Small intestine (tissue), 7 donors: ENCODE measurements around the gene SGPL1. TPM values are rescaled to one million over a fixed set of nuclear protein-coding genes. Genes with fewer than 3 reads are reported as not detected.

ENCODE experiments used
- DNase-seq, 2 donors: peaks; one replicate each; pipeline versions ENCODE4 v3.0.0 to v3.0.0-alpha.2; 2013
- FAIRE-seq: peaks from 2 replicates; lab custom pipeline; 2012; peaks lifted over from hg19 to GRCh38; lab: Jason Lieb, UNC
- H3K27ac ChIP-seq, 3 donors: one replicate each; pipeline ENCODE4 v1.5.1; 2013; ENCODE audit warnings: low read length in 2 of 3, mild to moderate bottlenecking in 2 of 3, control low read depth in 1 of 3, inconsistent platforms in 1 of 3, low read depth in 1 of 3, moderate library complexity in 1 of 3
- H3K27me3 ChIP-seq, 3 donors: one replicate each; pipeline ENCODE4 v1.6.1; 2013; ENCODE audit warnings: low read length in 3 of 3, inconsistent platforms in 1 of 3; ENCODE audit not compliant: control insufficient read depth in 3 of 3, insufficient read depth in 3 of 3
- H3K36me3 ChIP-seq, 3 donors: one replicate each; pipeline ENCODE4 v1.6.1; 2013; ENCODE audit warnings: low read length in 3 of 3, inconsistent platforms in 1 of 3, low read depth in 1 of 3, mild to moderate bottlenecking in 1 of 3, moderate library complexity in 1 of 3; ENCODE audit not compliant: control insufficient read depth in 3 of 3, insufficient read depth in 2 of 3
- H3K4me1 ChIP-seq, 3 donors: one replicate each; pipeline ENCODE4 v1.6.1; 2013; ENCODE audit warnings: low read length in 2 of 3, inconsistent platforms in 1 of 3, low read depth in 1 of 3, mild to moderate bottlenecking in 1 of 3, moderate library complexity in 1 of 3; ENCODE audit not compliant: control insufficient read depth in 3 of 3, insufficient read depth in 2 of 3
- H3K4me3 ChIP-seq, 3 donors: one replicate each; pipeline ENCODE4 v1.5.1; 2013; ENCODE audit warnings: low read length in 3 of 3, control low read depth in 1 of 3, inconsistent platforms in 1 of 3, low read depth in 1 of 3, mild to moderate bottlenecking in 1 of 3, moderate library complexity in 1 of 3
- H3K9me3 ChIP-seq, 2 donors: one replicate each; pipeline ENCODE4 v1.6.1; 2013; ENCODE audit warnings: low read depth in 1 of 2, low read length in 1 of 2; ENCODE audit not compliant: control insufficient read depth in 2 of 2, insufficient read depth in 1 of 2
- WGBS, 3 donors: extraction: QIAGEN DNeasy Blood & Tissue Kit; methylation state at CpG; one replicate each; pipeline ENCODE4 v1.1.7; 2013; 5-methylcytosine and 5-hydroxymethylcytosine counted together
- polyA plus RNA-seq, 4 donors: library from polyadenylated mRNA; stranded (reverse) in 3 of 4; unstranded in 1 of 4; fragments of 200-250 nt in 3 of 4; fragments of 120-200 nt in 1 of 4; gene quantifications; one replicate each; pipeline versions ENCODE4 v1.2.1 to v1.2.3, GENCODE V29; 2013
- donor health status: healthy with polysubstance abuse.
- donor health status: control.
- donor health status: control.
- donor health status: Bipolar disorder and iron deficiency.
- donor health status: healthy.

Gene SGPL1
- polyA plus RNA-seq, 4 donors, result 10.0 to 49.3 (median 16.4) TPM

DNA sequence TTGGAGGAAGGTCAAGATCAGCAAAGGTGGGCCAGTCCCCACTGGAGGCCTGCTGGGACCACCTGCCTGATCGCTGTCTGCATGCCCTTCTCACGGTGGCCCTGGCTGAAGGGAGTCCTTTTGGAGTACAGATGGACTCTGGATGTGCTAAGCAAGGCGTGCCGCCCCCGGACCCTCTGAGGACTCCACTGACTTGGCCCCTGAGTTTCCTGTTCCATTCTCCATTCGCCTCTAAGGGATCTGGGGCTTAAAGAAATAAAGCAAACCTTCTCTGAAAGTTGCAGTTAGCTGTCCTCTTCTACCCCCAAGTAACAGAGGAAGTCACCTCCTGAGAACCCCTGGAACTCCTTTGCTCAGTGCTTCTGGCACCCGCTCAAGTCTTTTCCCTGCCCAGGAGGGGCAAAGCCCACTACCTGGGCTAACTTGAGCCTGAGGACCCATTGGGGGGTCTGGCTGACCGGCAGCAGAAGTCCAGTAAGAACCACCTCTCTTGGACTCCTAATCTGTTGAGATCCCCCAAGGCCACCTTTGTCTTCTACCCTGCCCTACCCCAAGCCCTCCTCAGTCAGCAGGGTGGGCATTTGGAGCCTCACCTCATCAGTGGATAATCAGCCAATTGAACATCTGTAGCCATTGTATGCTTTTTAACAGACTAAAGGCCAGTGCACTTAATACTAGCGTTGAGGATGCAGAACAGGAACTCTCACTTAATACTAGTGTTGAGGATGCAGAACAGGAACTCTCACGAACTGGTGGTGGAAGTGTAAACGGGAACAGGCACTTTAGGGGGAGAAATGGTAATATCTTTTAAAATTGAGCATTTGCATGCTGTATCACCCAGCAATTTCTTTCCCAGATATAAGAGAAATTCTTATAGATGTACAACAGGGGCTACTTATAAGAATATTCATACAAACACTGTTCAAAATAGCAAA is 32.7 kb upstream of the SGPL1 start:
- no peak overlapping the region for H3K27ac ChIP-seq
- peaks cover 0 to 25% (median 0%) of the 10 kb centered on the region in 3 donors for H3K4me1 ChIP-seq
- H3K9me3 ChIP-seq, result no peaks in the 10 kb centered on the region
- no peaks in the 10 kb centered on the region for H3K36me3 ChIP-seq
- no peak overlapping the region for H3K4me3 ChIP-seq
- WGBS, 3 donors, result 77 to 82% (median 81%) methylated on average over 11 of the region's 11 CpGs
- no peak for FAIRE-seq
- H3K27me3 ChIP-seq, result no peaks in the 10 kb centered on the region
- DNase-seq, result no peak

DNA sequence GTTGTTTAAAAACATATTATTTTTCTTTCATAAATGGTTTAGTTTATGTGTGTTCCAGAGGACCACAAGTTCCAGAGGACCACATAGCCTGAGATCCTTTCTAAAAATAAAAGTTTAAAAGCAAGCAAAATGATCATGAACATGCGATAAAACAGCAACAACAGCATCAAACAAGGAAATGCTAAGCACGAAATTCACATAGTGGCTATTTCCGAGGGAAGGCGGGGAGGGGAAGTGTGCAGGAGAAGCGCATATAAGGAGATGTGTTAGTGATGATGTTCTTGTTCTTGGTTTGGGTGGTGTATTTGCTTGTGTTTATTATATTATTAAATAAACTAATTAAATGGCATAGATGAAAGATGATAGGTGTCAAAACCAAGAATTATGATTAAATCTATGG is 31.7 kb upstream of the SGPL1 start:
- H3K27ac ChIP-seq, result no peak overlapping the region
- peaks cover 0 to 15% (median 0%) of the 10 kb centered on the region in 3 donors for H3K4me1 ChIP-seq
- H3K9me3 ChIP-seq, result no peaks in the 10 kb centered on the region
- H3K36me3 ChIP-seq, result no peaks in the 10 kb centered on the region
- H3K27me3 ChIP-seq, result no peaks in the 10 kb centered on the region
- no peak for FAIRE-seq
- no peak overlapping the region for H3K4me3 ChIP-seq
- no peak for DNase-seq
- 63 to 72% (median 66%) methylated on average over 5 of the region's 5 CpGs for WGBS, 3 donors

DNA sequence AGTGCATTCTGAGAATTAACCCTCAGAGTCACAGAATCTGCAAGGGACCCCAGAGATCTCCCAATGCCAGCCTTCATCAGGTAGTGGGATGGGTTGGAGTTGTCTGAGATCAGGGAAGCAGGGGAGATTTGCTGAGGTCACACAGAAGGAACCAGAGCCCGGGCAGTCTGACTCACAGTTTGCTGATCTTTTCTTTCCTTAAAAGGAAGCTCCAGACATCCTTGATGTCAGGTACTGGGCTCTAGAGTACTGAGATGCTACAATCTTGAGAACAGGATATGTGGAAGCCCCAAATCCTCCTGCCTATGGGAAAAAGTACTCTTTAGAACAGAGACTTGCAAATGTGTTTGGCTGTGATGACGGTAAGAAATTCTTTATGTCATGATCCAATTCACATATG is 31.3 kb upstream of the SGPL1 start:
- DNase-seq, result no peak
- no peaks in the 10 kb centered on the region for H3K9me3 ChIP-seq
- peaks cover 0 to 11% (median 0%) of the 10 kb centered on the region in 3 donors for H3K4me1 ChIP-seq
- no peak overlapping the region for H3K4me3 ChIP-seq
- no peaks in the 10 kb centered on the region for H3K27me3 ChIP-seq
- no peak for FAIRE-seq
- no peaks in the 10 kb centered on the region for H3K36me3 ChIP-seq
- WGBS, 3 donors, result 47 to 73% (median 73%) methylated on average over 2 of the region's 2 CpGs
- H3K27ac ChIP-seq, result no peak overlapping the region

DNA sequence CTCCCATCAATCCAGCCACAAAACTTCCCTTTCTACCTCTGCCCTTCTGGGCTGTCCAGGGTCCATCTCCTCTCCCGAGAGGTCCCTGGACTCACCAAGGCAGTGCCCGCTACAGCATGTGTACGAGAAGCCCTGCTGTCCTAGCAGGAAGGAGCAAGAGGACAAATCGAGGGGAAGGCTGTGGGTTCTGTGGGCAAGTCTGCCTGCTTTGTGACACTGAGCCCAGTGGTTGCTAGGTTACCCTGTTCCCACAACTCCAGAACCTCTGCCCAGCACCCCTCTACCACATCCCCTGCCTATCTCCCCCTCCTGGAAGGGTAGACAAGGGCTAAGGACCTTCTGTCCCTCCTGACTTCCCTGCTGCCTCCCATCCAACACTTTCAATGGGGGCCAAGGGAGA is 30.6 kb upstream of the SGPL1 start, which contains the start of gene TBATA:
TBATA (minus strand) TSS at position 188 of the 400 bp plus-strand sequence. CDS start 1,998 bp downstream, outside the sequence.
- WGBS, 3 donors, result 47 to 74% (median 65%) methylated on average over 4 of the region's 4 CpGs
- H3K4me1 ChIP-seq, result peaks cover 0 to 5% (median 0%) of the 10 kb centered on the region in 3 donors
- FAIRE-seq, result no peak
- no peaks in the 10 kb centered on the region for H3K27me3 ChIP-seq
- no peaks in the 10 kb centered on the region for H3K9me3 ChIP-seq
- no peaks in the 10 kb centered on the region for H3K36me3 ChIP-seq
- H3K4me3 ChIP-seq, result no peak within 1 kb of the TSS
- no peak within 1 kb of the TSS for H3K27ac ChIP-seq
- DNase-seq, result peak in 1 of 2 donors; percentile 25

DNA sequence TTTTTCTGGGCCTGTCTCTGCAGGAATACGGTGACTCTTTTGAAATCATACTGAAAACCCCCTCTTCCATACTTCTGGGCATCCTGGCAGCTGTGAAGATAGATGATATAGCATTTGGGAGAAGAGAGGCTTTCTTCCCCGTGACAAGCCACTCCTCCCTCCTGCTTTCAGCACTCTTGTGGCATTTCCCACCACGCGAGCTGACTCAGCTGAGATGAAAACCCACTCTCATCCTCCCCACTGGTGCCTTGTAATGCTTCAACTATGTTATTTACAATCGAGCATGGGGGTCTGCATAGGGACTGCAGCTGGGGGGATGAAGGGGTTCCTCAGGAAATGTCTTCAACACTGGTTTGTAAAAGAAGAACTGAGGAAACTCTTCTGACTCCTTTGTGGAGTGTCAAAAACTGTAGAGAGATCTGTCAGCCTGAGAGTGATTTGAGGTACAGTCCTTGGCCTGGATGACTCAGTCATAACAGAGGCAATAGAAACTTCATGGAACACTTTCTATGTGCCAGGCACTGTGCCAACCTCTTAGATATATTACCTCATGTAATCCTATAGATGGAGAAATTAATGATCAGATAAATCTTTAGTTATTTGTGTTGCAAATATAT is 28.8 kb upstream of the SGPL1 start:
- Histone ChIP-seq H3K4me1 (no peaks in the 10 kb centered on the region), H3K36me3 (no peaks in the 10 kb centered on the region), H3K27me3 (no peaks in the 10 kb centered on the region), H3K27ac (no peak overlapping the region), H3K4me3 (no peak overlapping the region), H3K9me3 (no peaks in the 10 kb centered on the region)
- FAIRE-seq (no peak), DNase-seq (peak in 1 of 2 donors; percentile 18)
- 49 to 76% (median 61%) methylated on average over 5 of the region's 5 CpGs for WGBS, 3 donors

DNA sequence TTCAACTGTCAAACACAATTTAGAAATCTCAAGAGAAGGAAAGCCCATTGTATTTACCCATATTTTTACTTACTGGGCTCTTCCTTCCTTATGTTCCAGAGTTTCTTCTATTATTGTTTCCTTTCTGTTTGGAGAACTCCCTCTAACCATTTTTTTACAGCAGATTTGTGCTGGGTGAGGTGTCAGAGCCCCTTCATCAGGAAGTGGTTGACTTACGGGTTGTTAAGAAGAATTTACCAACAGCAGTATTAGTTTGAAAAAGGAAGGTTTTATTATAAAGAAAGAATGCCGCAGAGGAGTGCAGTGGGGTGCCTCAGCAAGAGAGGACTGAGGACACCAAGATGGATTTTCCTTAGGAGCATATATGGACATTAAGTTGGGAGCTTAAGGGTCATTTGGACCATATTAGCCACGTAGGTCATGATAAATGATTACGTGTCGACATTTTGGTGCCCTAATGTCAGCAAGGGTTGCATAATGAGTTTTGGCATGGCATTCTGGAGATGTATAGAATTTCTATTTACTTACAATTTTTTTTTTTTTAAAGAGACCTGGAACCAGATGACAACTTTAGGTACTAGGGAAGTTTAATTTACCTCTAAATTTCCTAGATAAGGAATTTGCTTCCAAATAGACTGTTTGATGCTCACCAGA is 24.2 kb upstream of the SGPL1 start:
- H3K4me3 ChIP-seq, result no peak overlapping the region
- no peaks in the 10 kb centered on the region for H3K9me3 ChIP-seq
- H3K27me3 ChIP-seq, result no peaks in the 10 kb centered on the region
- no peaks in the 10 kb centered on the region for H3K36me3 ChIP-seq
- FAIRE-seq (no peak), DNase-seq (no peak)
- no peaks in the 10 kb centered on the region for H3K4me1 ChIP-seq
- 69 to 79% (median 77%) methylated on average over 5 of the region's 5 CpGs for WGBS, 3 donors
- H3K27ac ChIP-seq, result no peak overlapping the region

DNA sequence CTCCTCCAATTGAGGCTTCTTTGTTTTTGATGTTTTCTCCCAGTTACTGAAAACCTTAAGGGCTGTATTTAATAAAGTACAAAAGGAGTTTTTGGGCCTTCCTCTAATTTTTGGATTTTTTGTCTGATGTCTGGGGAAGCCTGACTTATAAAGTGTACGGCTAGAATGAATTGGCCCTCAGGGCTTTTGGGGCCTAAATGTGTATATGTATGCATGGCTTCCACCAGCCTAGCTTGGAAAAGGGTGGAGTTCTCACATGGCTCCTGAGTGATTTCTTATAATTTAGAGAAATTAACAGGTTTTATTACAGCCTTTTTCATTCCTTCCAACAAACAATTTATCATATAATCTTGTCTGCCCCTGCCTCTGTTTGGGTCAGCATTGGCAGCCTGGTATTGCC is 20.1 kb upstream of the SGPL1 start:
- Histone ChIP-seq H3K27ac (no peak overlapping the region), H3K4me1 (no peaks in the 10 kb centered on the region), H3K4me3 (no peak overlapping the region), H3K36me3 (no peaks in the 10 kb centered on the region), H3K27me3 (peaks cover 0 to 6% (median 0%) of the 10 kb centered on the region in 3 donors), H3K9me3 (no peaks in the 10 kb centered on the region)
- WGBS, 3 donors, result 89 to 100% (median 96%) methylated on average over 1 of the region's 1 CpG
- DNase-seq (no peak), FAIRE-seq (no peak)

DNA sequence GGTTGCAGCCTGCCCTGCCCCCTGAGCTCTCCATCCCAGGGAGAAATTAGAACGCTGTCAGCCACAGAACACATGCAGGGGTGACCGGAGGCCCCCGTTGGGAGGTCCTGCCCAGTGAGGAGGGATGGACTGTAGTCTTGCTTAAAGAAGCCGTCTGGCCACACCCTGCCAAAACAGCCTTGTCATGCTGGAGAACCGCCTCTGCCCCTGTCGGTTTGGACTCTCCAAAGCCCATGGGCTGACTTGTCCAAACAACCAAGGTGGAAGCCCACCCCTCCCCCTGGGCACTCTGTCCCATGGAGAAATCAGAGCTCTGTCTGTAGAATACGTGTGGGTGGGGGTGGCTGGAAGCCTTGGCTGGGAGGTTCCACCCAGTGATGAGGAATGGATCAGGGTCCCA is 17.9 kb upstream of the SGPL1 start:
- 74 to 77% (median 77%) methylated on average over 7 of the region's 7 CpGs for WGBS, 3 donors
- H3K4me3 ChIP-seq, result no peak overlapping the region
- H3K36me3 ChIP-seq, result no peaks in the 10 kb centered on the region
- H3K27ac ChIP-seq, result no peak overlapping the region
- H3K9me3 ChIP-seq, result no peaks in the 10 kb centered on the region
- FAIRE-seq (no peak), DNase-seq (no peak)
- no peaks in the 10 kb centered on the region for H3K4me1 ChIP-seq
- peaks cover 0 to 6% (median 2%) of the 10 kb centered on the region in 3 donors for H3K27me3 ChIP-seq
